Gastroesophageal sphincter (tissue), 3 donors: ENCODE measurements around the gene ABCG8.

ENCODE experiments used
- CTCF ChIP-seq, 4 experiments: fragments of 200-600 bp in 2 of 4; fragments of 450-650 bp in 2 of 4; sonication (generic) in 1 of 4; IDR thresholded peaks; one replicate each; pipeline ENCODE4 v1.5.1; 2017 to 2019; ENCODE audit warnings: antibody characterized with exemption in 4 of 4, mild to moderate bottlenecking in 2 of 4, moderate library complexity in 2 of 4
- POLR2A ChIP-seq, 2 donors: fragments of 450-650 bp; IDR thresholded peaks; one replicate each; pipeline ENCODE4 v1.6.1; 2017; ENCODE audit warnings: antibody characterized with exemption in 2 of 2, mild to moderate bottlenecking in 2 of 2, moderate library complexity in 1 of 2

GRCh38 chr2:43851011-43851980, 12.5 kb downstream of the ABCG8 start:
- TF ChIP-seq POLR2A (IDR thresholded peaks at IDR 0.05) (no peak), CTCF (IDR thresholded peaks at IDR 0.05) (no peak)
